GM19467 (cell line): Measurements from ENCODE around the gene TUBA3E.
"Not testable (repeated sequence)": the region's sequence is repeated elsewhere in the genome, so short reads cannot be mapped to it uniquely, and the experiment has no call there.

Experiments used
- ATAC-seq: cut with Tn5 transposase; IDR thresholded peaks from one replicate; pipeline ENCODE4 v1.9.1; 2021; ENCODE audit warnings: mild to moderate bottlenecking, moderate library complexity; ENCODE audit not compliant: unreplicated experiment

The TUBA3E gene

GRCh38 chr2:130150181-130151144 is 47.8 kb downstream of the TUBA3E start:
- no peak for ATAC-seq

- not testable (repeated sequence) for ATAC-seq
Observed at GRCh38 chr2:130148515-130148914, 49.7 kb downstream of the TUBA3E start.

- ATAC-seq = peak; percentile 84
Observed at GRCh38 chr2:130145006-130145414, 53.2 kb downstream of the TUBA3E start, which contains the start of gene CCDC74B. CCDC74B (minus strand) TSS chr2:130145112; CDS start chr2:130144996, 116 bp downstream.

- ATAC-seq = not testable (repeated sequence)
Observed at GRCh38 chr2:130143266-130144039, 54.8 kb downstream of the TUBA3E start.

- ATAC-seq = not testable (repeated sequence)
Observed at GRCh38 chr2:130142396-130143265, 55.6 kb downstream of the TUBA3E start.
